CD14-positive monocyte (primary cell): ENCODE results near the gene ZNRF1. TPM values are rescaled to one million over a fixed set of nuclear protein-coding genes. Genes with fewer than 3 reads are reported as not detected.

Experiments used
- DNase-seq, 3 donors: peaks; one replicate each; pipeline ENCODE4 v3.0.0-alpha.2; 2011 to 2022
- H2AFZ ChIP-seq: 2 replicates; pipeline ENCODE4 v1.6.0; 2012; ENCODE audit warnings: mild to moderate bottlenecking, low read depth, low read length, inconsistent platforms; ENCODE audit not compliant: insufficient read depth, poor library complexity, severe bottlenecking
- H3K27ac ChIP-seq, 2 donors: 1 replicate in 1 of 2; 2 replicates in 1 of 2; pipeline ENCODE4 v1.5.1; 2012 to 2013; ENCODE audit warnings: low read length in 2 of 2, control low read depth in 1 of 2, inconsistent platforms in 1 of 2, low read depth in 1 of 2, mild to moderate bottlenecking in 1 of 2
- H3K27me3 ChIP-seq, 2 donors: one replicate each; pipeline versions ENCODE4 v1.6.0 to v1.6.1; 2011 to 2013; ENCODE audit warnings: low read length in 2 of 2; ENCODE audit not compliant: control insufficient read depth in 2 of 2, insufficient read depth in 2 of 2
- H3K36me3 ChIP-seq, 2 donors: replicated peaks in 1 of 2; 1 replicate in 1 of 2; 2 replicates in 1 of 2; pipeline versions ENCODE4 v1.5.1 to v1.6.1; 2012 to 2013; ENCODE audit warnings: low read length in 2 of 2, control low read depth in 1 of 2, inconsistent platforms in 1 of 2, mild to moderate bottlenecking in 1 of 2; ENCODE audit not compliant: insufficient read depth in 2 of 2, control insufficient read depth in 1 of 2
- H3K4me1 ChIP-seq, 2 donors: 1 replicate in 1 of 2; 2 replicates in 1 of 2; pipeline versions ENCODE4 v1.5.1 to v1.6.1; 2012 to 2013; ENCODE audit warnings: low read length in 2 of 2, control low read depth in 1 of 2, inconsistent platforms in 1 of 2, mild to moderate bottlenecking in 1 of 2, moderate library complexity in 1 of 2; ENCODE audit not compliant: insufficient read depth in 2 of 2, control insufficient read depth in 1 of 2
- H3K4me2 ChIP-seq: replicated peaks from 2 replicates; pipeline ENCODE3; 2012; ENCODE audit warnings: low read length, moderate library complexity, mild to moderate bottlenecking; ENCODE audit not compliant: poor library complexity, severe bottlenecking; ENCODE audit errors: extremely low read depth
- H3K4me3 ChIP-seq, 3 experiments: fragments of 200-600 bp in 1 of 3; sonication (generic) in 1 of 3; replicated peaks in 1 of 3; 1 replicate in 2 of 3; 2 replicates in 1 of 3; pipeline ENCODE4 v1.5.1; 2011 to 2013; ENCODE audit warnings: low read length in 3 of 3, mild to moderate bottlenecking in 3 of 3, control low read depth in 2 of 3, low read depth in 2 of 3, inconsistent platforms in 1 of 3, moderate library complexity in 1 of 3
- H3K79me2 ChIP-seq: 2 replicates; pipeline ENCODE4 v1.6.0; 2012; ENCODE audit warnings: mild to moderate bottlenecking, control low read depth, inconsistent platforms, low read length, moderate library complexity; ENCODE audit not compliant: insufficient read depth
- H3K9ac ChIP-seq: 2 replicates; pipeline ENCODE4 v1.6.0; 2017; ENCODE audit warnings: low read length, mild to moderate bottlenecking; ENCODE audit not compliant: insufficient read depth, poor library complexity, severe bottlenecking
- H3K9me3 ChIP-seq, 2 donors: replicated peaks in 1 of 2; 1 replicate in 1 of 2; 2 replicates in 1 of 2; pipeline versions ENCODE4 v1.5.1 to v1.6.1; 2012 to 2013; ENCODE audit warnings: low read length in 2 of 2, control low read depth in 1 of 2; ENCODE audit not compliant: control insufficient read depth in 1 of 2, insufficient read depth in 1 of 2
- H4K20me1 ChIP-seq: 2 replicates; pipeline ENCODE4 v1.6.0; 2012; ENCODE audit warnings: mild to moderate bottlenecking, low read length, control low read depth, moderate library complexity; ENCODE audit not compliant: insufficient read depth
- H3K27ac Mint-ChIP-seq, 7 donors: one replicate each; pipeline ENCODE4 v1.8.0; 2020; ENCODE audit warnings: mild to moderate bottlenecking in 7 of 7, mixed read lengths in 7 of 7, moderate library complexity in 6 of 7, inconsistent platforms in 2 of 7
- H3K27me3 Mint-ChIP-seq, 3 donors: one replicate each; pipeline ENCODE4 v1.8.0; 2021 to 2022; ENCODE audit warnings: low read depth in 3 of 3, mild to moderate bottlenecking in 3 of 3, mixed read lengths in 3 of 3, moderate library complexity in 3 of 3, inconsistent platforms in 1 of 3
- H3K36me3 Mint-ChIP-seq, 2 donors: one replicate each; pipeline ENCODE4 v1.8.0; 2020; ENCODE audit warnings: mixed read lengths in 2 of 2, inconsistent platforms in 1 of 2, mild to moderate bottlenecking in 1 of 2
- H3K4me1 Mint-ChIP-seq: one replicate; pipeline ENCODE4 v1.8.0; 2020; ENCODE audit warnings: mild to moderate bottlenecking, mixed read lengths
- H3K4me3 Mint-ChIP-seq, 2 donors: one replicate each; pipeline ENCODE4 v1.8.0; 2020; ENCODE audit warnings: mild to moderate bottlenecking in 2 of 2, mixed read lengths in 2 of 2, moderate library complexity in 1 of 2
- H3K9me3 Mint-ChIP-seq, 7 donors: one replicate each; pipeline ENCODE4 v1.8.0; 2020 to 2022; ENCODE audit warnings: mixed read lengths in 7 of 7, mild to moderate bottlenecking in 6 of 7, moderate library complexity in 6 of 7, inconsistent platforms in 2 of 7
- WGBS: methylation state at CpG from one replicate; pipeline ENCODE4 v1.1.5; 2013; ENCODE audit warnings: missing lambda C conversion rate; ENCODE audit not compliant: insufficient coverage; 5-methylcytosine and 5-hydroxymethylcytosine counted together
- intact Hi-C, 2 donors: fragments of 100-400 bp; cut with micrococcal nuclease; formaldehyde crosslinking; loops; one replicate each; pipeline versions ENCODE4 v1.15.0 to v1.15.1; 2023
- polyA plus RNA-seq, 3 donors: library from polyadenylated mRNA; depleted of rRNA in 1 of 3; unstranded in 2 of 3; stranded (reverse) in 1 of 3; fragments of 300-500 nt in 2 of 3; fragments of >200 nt in 1 of 3; fragmentation: Illumina TruSeq in 2 of 3; gene quantifications; 1 replicate in 2 of 3; 2 replicates in 1 of 3; pipeline ENCODE4 v1.2.3, GENCODE V29; 2012 to 2021
- TF ChIP-seq, protein P1 (sequence below): fragments of 200-600 bp; IDR thresholded peaks from one replicate; pipeline ENCODE4 v1.8.0; 2022; ENCODE audit warnings: antibody characterized with exemption, mild to moderate bottlenecking

Gene ZNRF1
- polyA plus RNA-seq, 3 donors, result 1.9 to 5.3 (median 4.3) TPM

DNA sequence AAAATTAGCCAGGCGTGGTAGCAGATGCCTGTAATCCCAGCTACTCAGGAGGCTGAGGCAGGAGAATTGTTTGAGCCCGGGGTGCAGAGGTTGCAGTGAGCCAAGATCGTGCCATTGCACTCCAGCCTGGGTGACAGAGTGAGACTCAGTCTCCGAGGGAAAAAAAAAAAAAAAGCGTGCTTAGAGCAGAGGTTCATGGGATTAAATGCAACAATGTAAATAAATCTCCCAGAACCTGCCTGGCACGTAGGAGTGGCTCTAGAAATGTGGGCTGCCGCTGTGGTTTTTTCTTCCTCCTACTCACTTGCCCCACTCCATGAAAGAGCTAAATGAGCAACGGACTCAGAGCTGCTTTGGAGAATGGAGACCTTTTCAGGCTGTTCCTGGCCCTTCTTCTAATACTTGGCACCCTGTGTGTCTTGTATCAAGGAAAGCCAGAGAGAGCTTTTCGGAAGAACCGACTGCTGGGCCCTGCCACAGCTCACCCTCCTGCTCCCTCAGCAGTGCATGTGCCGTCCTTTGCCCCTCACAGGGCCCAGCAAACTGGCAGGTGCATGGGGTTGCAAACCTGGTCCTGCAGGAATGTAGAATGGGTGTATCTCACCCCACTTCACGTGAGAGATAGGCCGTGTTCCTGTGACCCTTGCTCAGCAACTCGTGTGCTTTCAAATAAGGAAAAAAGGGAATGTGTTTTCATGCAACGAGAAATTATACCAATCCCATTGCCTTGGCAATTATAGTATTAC lies 65.8 kb downstream of the ZNRF1 start:
- Mint-ChIP-seq H3K36me3 (peaks cover 0 to under 1% of the 10 kb centered on the region in 2 donors), H3K4me1 (peaks cover 68% of the 10 kb centered on the region), H3K27ac (peak overlapping the region in 5 of 7 donors; percentile 51 to 80 (median 73)), H3K27me3 (peaks cover 0 to 2% (median 0%) of the 10 kb centered on the region in 3 donors), H3K4me3 (peak overlapping the region; percentile 60 to 85), H3K9me3 (peaks cover 0 to 2% (median 0%) of the 10 kb centered on the region in 7 donors)
- intact Hi-C loops, result loop anchor here in 1 of 2 donors (5.0 to 10.0 kb wide), 3 partner anchors 37 to 60 kb away; no protein-coding TSS in a partner anchor
- TF ChIP-seq, protein P1, sequence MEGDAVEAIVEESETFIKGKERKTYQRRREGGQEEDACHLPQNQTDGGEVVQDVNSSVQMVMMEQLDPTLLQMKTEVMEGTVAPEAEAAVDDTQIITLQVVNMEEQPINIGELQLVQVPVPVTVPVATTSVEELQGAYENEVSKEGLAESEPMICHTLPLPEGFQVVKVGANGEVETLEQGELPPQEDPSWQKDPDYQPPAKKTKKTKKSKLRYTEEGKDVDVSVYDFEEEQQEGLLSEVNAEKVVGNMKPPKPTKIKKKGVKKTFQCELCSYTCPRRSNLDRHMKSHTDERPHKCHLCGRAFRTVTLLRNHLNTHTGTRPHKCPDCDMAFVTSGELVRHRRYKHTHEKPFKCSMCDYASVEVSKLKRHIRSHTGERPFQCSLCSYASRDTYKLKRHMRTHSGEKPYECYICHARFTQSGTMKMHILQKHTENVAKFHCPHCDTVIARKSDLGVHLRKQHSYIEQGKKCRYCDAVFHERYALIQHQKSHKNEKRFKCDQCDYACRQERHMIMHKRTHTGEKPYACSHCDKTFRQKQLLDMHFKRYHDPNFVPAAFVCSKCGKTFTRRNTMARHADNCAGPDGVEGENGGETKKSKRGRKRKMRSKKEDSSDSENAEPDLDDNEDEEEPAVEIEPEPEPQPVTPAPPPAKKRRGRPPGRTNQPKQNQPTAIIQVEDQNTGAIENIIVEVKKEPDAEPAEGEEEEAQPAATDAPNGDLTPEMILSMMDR, result no peak
- Histone ChIP-seq H3K4me2 (peak overlapping the region; percentile 64), H3K9me3 (no peaks in the 10 kb centered on the region), H3K9ac (peak overlapping the region; percentile 29), H3K27me3 (no peaks in the 10 kb centered on the region), H4K20me1 (peaks cover 12% of the 10 kb centered on the region), H3K36me3 (no peaks in the 10 kb centered on the region), H3K4me3 (peak overlapping the region in 1 of 3 experiments; percentile 54), H3K27ac (peak overlapping the region; percentile 17 to 64), H3K79me2 (peaks cover 80% of the 10 kb centered on the region), H3K4me1 (peaks cover 59 to 68% of the 10 kb centered on the region in 2 donors), H2AFZ (peak overlapping the region; percentile 70)
- 7% methylated on average over 3 of the region's 15 CpGs for WGBS
- peak in 2 of 3 donors; percentile 21 to 31 for DNase-seq

DNA sequence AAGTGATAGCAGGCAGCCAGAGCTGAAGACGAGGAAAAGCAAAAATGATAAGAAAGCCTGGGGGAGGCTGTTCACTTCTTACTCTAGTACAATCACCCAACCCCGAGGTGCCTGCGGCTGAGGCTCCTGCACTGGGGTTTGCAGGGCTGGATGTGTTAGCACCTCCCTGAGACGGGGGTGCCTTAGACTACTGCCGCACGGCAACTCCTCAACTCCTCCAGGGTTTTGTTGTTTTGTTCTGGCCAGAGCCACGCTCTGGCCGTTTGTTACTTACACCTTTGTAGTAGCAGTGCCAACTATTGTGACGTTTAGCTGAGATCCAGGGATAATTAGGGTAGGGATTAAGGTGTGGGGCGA lies 66.3 kb downstream of the ZNRF1 start:
- no peak for DNase-seq
- Histone ChIP-seq H3K27ac (peak overlapping the region in 1 of 2 donors; percentile 64), H3K4me3 (peak overlapping the region in 1 of 3 experiments; percentile 54), H4K20me1 (peaks cover 13% of the 10 kb centered on the region), H3K36me3 (no peaks in the 10 kb centered on the region), H3K4me1 (peaks cover 59 to 66% of the 10 kb centered on the region in 2 donors), H2AFZ (peak overlapping the region; percentile 70), H3K27me3 (no peaks in the 10 kb centered on the region), H3K9ac (peak overlapping the region; percentile 29), H3K4me2 (peak overlapping the region; percentile 64), H3K79me2 (peaks cover 81% of the 10 kb centered on the region), H3K9me3 (no peaks in the 10 kb centered on the region)
- peaks cover 0 to 2% (median 0%) of the 10 kb centered on the region in 3 donors for H3K27me3 Mint-ChIP-seq
- H3K9me3 Mint-ChIP-seq, result peaks cover 0 to 2% (median 0%) of the 10 kb centered on the region in 7 donors
- peak overlapping the region in 4 of 7 donors; percentile 51 to 80 (median 64) for H3K27ac Mint-ChIP-seq
- intact Hi-C loops, result loop anchor here in 1 of 2 donors (10.0 kb wide), 1 partner anchor 60 kb away; no protein-coding TSS in a partner anchor
- peak overlapping the region; percentile 52 to 85 for H3K4me3 Mint-ChIP-seq
- TF ChIP-seq, protein P1, result no peak
- 6% methylated on average over 3 of the region's 10 CpGs for WGBS
- peaks cover 66% of the 10 kb centered on the region for H3K4me1 Mint-ChIP-seq
- H3K36me3 Mint-ChIP-seq, result peaks cover 0 to 3% of the 10 kb centered on the region in 2 donors
